Measurements from ENCODE around the gene BEAN1.

- TF ChIP-seq CTCF (IDR thresholded peaks at IDR 0.05) (no peak), POLR2A (IDR thresholded peaks at IDR 0.05) (no peak)
Measured at GRCh38 chr16:66423177-66423576, 3.9 kb upstream of the BEAN1 start.

All from transverse colon (tissue), 3 donors.